NCI-H748 treated with DMSO at 0.1 percent for 48 hours (cell line): ENCODE results near the gene UGGT1.
A peak's percentile ranks its signal among the peaks of the same experiment; 100 is the strongest.

ENCODE experiments used
- DNase-seq: peaks from one replicate; lab custom pipeline; 2025; lab: John Stamatoyannopoulos, UW

Gene UGGT1

DNA sequence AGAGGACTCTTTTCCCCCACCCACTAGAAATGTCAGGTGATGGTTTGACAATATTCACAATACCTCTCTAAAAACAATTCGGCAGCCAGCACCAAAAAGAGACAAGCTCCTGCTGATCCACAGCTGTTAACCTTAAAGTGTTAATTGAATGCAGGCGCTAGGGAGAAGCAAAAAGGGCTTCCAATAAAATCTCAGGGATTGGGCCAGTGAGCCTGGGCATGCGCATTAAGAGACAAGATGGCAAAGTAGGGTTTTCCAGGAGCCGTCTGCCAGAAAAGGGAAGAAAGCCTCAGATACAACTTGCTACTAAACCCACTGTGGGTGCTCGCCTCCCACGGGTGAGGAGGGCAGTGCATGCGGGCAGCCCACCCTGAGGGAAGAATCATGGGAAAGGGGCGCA is 128.9 kb downstream of the UGGT1 start:
- DNase-seq: no peak

DNA sequence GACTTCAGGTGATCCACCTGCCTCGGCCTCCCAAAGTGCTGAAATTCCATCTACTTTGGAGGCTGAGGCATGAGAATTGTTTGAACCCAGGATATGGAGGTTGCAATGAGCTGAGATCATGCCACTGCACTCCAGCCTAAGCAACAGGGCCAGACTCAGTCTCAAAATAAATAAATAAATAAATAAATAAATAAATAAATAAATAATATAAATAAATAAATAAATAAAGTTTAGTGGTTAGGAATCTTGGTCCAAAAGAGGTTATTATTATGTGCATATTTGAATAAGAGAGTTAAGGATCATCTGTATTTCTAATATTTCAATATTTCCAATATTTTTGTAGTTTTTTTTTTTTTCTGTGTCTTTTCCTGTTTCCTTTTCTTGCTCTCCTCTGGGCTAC is 136.9 kb downstream of the UGGT1 start:
- no peak for DNase-seq

DNA sequence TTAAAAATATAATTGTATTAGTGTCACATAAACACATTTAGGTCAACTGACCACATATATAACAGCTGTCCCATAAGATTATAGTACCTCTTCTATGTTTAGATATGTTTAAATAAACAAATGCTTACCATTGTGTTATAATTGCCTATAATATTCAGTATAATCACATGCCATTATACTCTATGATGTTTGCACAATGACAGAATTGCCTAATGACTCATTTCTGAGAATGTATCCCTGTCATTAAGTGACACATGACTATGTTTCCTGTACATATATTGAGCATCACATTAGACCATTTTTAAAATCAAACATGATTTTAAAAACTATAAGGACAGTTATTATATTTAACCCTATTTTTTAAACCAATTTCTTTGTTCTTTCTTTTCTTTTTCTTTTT is 137.9 kb downstream of the UGGT1 start:
- DNase-seq: peak; percentile 78

DNA sequence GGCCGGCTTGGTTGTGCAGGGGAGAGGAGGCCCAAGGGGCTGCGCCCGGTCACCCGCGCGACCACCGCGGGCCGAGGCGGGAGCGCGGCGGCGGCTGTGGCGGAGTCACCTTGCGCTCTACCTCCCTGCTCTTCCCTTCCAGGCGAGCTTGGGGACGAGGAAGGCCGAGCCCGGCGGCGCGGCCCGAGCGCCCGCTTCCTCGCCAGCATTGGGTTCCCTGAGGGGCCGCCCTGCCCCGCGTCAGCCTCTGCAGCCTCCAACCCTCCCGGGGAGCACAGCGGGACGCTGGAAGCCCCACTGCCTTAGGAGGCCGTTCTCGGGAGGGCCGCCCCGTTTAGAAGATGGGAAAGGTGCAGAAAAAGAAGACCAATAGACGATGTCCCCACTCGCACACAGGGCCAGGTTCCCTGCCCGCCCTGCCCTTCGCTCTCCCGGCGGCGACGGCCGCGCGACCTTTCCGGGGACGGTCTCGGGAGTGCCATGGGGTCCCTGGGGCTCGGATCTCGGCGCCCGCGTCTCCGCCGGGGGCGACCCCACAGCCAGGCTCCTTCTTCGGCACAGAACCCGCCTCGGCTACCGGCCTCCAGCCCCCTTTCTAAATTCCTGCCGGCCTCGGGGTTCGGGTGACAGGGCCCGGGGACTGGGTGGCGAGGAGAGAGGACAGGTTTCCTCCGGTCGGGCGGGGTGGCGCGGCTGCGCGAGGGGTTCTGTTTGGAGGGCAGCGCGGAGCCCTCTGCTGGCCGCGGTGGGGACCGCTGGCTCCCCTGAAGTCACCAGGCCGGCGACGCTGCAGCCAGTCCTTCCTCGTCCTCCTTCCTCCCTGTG is 142.2 kb downstream of the UGGT1 start:
- DNase-seq: peak; percentile 46

DNA sequence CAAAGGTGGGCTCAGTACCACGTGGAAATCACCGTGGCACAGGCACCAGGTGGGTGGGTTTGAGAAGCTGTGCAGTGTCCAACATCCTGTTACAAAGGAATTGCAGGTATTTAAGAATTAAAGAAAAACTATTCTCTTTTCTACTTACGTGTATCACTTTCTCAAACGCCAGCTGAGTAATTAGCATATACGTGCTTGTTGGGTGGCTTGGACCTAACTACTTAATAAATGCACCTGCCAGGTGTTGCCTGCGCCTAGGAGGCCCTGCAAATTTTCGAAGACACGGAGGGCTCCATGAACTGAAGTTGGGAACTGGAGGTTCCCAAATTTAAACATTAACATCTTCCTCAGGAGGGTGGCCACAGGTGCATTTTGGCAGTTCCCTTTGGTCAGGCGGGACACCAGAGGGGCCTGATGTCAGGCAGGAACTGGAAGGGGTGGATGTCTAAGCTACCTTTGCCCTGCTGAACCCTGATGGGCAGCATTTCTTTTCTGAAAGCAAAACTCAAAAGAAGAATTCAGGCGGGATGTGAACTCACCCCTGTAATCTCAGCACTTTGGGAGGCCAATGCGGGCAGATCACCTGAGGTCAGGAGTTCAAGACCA is 142.9 kb downstream of the UGGT1 start:
- DNase-seq: no peak

DNA sequence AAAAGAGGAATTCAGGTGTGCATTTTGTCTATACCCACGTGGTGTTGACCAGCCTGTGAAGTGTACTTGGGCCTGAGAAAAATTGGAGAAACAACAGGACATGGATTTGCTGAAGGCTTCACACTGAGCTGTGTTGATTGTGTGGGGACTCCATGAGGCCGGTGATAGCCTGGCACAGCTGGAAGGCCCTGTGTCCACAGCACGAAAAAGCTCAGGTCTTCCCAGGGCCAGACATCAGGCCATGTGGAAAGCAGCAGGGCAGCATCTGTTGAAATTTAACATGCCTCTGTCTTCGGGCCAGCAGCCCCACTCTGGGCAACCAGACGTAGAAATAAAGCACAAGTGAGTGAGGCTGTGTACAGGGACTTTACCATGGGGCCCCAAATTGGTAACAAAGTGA is 143.6 kb downstream of the UGGT1 start:
- no peak for DNase-seq

DNA sequence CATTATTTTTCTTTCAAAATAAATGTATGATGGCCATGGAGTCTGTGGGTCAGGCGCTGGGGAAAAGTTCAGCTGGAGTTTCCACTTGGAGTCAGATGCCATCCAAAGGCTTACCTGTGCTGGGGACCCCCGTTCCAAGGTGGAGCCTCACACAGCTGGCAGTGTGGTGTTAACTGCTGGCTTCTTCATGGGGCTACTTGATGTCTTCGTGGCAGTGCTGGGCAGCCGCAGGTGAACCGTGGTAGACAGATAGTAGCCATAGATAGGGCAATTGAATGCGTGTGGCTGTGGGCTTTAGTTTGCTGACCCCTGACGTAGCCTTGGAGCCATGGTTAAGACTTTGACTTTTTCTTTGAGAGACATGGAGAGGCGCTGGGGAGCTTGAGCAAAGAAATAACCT is 144.6 kb downstream of the UGGT1 start:
- DNase-seq: no peak

DNA sequence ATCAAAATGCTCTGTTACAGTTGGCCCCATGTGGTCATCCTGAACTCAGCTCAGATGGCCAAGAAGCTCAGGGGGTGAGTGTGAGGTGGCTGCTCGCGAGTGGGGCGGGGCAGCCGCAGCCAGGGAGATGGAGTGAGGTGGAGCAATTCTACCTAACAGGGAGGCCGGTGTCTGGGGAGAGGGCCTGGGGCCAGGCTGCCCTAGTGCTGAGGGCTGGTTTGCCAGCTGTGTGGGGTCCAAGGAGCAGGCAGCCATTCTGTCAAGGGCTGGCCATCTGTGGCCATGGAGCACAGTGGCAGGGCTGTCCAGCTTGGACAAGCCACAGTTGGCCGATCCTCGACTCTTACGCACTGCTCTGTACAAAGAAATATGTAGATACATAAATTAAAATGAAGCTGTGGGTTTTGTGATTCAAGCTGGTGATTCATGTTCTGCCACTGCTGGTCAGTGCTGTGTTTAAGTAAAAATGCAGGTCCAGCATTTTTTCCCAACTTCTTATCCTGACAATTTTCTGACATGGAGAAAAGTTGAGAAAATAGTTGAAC is 145.6 kb downstream of the UGGT1 start:
- DNase-seq: no peak

DNA sequence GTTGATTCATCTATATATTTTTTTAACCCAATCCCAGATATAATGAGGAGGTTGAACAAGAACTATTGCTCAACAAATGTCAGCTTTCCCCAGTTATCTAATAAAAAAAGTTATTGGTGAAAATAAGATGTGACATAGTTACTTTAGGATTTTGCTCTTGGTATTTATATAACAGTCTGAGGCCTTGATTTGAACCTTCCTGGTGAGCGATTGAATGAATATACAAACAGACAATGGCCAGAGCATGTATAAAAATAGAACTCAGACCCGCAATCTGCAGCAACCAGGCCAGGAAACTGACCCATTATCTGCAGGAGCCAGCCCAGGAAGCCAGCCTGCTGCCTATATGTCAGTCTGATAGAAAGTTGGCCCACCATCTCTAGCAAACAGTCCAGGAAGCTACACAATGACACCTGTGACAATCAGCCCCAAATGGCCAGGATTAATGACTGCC is 146.1 kb downstream of the UGGT1 start:
- DNase-seq: no peak

DNA sequence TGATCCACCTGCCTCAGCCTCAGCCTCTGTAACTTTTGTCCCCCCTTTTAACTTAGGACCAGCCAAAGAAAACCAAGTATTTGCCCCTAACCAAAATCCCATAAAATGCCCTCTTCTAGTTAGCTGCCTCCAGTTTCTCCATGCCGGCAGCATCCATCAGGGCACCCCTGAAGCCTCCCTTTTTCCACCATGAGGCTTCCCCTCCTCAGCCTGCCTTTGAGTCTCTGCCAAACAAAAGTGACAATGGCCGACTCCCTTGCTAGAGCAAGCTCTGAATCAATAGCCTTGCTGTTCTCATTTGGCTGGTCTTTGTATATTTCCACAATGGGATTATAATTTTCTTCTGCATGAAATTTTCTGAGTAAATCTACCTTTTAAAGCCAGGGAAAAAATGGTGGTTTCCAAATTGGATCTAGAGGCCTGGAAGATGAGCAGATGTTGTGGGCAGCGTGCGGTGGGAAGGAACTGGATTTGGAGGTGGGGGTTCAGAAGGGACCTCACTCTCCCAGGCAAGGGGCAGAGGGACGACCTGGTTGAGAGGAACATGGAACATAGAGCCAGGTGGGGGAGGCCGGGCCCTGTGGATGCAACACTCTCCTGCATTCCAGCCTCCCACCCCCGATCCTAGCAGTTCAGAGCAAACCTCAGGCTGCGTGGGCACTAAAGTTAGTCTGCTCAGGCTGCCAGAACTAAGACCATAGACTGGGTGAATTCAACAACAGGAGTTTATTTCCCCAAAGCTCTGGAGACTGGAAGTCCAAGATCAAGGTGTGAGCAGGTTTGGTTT is 147.1 kb downstream of the UGGT1 start:
- no peak for DNase-seq

DNA sequence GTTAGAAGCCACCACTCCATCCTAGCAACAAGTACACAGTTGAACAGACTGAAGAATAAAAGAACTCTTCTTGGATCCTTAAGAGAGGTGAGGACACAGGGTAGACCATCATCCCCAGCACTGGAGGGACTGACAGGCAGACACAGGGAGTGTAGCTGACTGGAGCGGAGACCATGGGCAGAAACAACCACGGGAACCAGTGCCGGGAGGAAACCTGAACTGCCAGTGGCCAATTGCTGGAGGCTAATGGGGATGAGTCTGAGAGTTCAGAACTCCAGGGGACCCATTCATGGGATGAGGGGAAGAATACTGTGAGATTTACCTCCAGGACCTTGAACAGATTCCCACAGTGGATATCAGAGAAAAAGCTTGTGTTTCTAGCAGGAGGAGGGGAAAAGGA is 150.9 kb downstream of the UGGT1 start:
- no peak for DNase-seq
